GM19372 (cell line): ENCODE results near the gene FGF9.

Experiments
- ATAC-seq: cut with Tn5 transposase; IDR thresholded peaks from one replicate; pipeline ENCODE4 v1.9.1; 2021; ENCODE audit warnings: mild to moderate bottlenecking, low read depth, moderate library complexity; ENCODE audit not compliant: unreplicated experiment

FGF9 gene

DNA sequence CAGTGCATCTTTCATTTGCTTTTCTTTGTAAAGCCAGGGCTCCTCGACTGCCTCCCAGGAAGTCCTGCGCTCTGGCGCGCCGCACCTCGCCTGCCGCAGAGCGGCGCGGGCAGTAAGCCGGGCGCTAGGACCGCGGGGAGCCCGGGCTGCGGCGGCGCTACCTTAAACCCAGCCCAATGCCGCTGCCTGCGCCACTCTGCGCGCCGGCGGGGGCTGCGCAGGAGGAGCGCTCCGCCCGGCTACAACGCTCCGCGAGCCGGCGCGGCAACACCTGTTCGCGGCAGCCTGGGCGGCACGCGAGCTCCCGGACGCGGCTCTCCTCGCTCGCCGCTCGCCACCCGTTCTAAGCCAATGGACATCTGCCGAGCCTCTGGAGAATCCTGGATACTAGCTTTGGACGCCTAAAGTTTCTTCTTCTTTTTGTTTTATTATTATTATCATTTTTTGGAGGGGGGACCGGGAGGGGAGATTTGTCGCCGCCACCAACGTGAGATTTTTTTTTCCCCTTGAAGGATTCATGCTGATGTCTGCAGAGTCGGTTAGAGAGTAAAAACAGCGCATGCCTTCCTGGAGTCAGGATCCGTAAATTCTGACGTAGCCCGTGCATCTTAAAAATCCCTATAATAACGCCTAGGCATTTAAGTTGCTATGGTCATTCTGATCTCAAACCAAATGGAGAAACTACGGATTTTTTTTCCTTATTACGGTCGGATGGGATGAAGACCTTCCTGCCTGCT lies at the start of gene FGF9:
FGF9 (plus strand) TSS at position 191 of the 737 bp plus-strand sequence. CDS start 840 bp downstream, outside the sequence.
- peak; percentile 68 for ATAC-seq

DNA sequence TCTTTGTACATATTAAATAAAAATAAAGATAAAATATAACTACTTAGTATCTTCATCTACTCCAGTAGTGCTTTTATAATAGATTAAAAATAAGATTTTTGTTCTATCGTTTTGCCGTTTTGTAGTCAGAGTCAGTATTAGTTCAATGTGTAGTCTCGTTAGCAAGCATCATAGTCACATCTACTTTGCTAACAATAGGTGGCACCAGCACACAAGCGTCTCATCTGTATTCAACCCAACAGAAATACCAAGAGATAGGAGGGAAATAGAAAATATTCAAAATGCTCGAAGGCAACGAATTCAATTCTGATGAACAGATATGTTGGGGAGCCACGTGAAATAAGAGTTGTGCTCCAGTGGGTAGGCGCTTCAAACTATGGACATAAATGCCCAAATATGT lies 45.5 kb upstream of the FGF9 start:
- no peak for ATAC-seq

DNA sequence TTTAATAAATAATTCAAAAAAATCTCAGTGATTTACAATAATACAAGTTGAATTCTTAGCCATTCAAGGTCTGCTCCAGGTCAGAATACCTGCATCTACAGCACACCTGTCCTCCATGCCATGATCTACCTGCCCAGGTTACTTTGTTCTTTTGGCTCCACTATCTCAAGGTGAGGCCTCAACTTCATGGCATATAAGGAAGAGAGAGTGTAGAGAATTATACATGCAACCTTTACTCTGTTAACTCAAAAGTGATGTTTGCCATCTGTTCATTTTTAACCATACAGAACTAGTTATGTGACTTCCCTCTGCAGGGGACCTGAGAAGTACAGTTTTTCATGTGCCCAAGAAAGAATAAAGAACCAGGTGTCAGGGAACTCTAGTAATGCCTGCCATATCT lies 38.7 kb upstream of the FGF9 start:
- no peak for ATAC-seq

DNA sequence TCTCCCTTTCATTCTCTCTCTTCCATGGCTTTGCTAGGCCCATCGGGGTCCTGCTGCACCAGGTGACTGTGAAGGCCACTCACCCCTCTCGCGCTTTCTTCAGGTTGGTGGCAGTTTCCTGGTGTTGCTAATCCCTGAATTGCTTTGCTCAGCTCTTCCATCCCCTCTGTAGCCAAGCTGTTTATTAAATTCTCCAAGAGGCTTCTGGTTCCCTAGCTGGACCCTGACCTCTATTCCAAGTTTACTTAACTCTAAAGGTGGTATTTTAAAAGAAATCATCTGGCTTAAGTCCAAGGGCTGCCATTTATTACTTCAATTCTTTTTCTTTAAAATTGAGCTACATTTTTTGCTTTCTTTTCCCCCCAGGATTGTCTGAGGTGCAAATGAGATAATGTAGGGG lies 34.2 kb upstream of the FGF9 start:
- no peak for ATAC-seq

GRCh38 chr13:21637296-21637695 lies 33.6 kb upstream of the FGF9 start:
- ATAC-seq = no peak

- ATAC-seq = no peak
Measured at GRCh38 chr13:21638319-21639282, 32.3 kb upstream of the FGF9 start.

- ATAC-seq = no peak
Measured at GRCh38 chr13:21639561-21639960, 31.3 kb upstream of the FGF9 start.

- ATAC-seq = no peak
Measured at GRCh38 chr13:21641629-21642028, 29.2 kb upstream of the FGF9 start.

DNA sequence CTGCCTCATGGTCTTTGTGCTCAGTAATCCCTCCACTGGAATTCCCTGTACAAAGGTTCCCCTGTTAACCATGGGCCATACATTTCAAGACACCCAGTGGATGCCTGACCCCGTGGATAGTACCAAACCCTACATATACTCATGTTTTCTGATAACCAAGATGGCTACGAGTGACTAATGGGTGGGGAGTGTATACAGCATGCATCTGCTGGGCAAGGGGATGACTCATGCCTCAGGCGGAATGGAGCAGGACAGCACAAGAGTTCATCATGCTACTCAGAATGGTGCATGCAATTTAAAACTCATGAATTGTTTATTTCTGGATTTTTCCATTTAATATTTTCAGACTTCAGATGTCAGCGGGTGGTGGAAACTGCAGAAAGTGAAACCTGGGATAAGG lies 13.3 kb upstream of the FGF9 start:
- no peak for ATAC-seq

DNA sequence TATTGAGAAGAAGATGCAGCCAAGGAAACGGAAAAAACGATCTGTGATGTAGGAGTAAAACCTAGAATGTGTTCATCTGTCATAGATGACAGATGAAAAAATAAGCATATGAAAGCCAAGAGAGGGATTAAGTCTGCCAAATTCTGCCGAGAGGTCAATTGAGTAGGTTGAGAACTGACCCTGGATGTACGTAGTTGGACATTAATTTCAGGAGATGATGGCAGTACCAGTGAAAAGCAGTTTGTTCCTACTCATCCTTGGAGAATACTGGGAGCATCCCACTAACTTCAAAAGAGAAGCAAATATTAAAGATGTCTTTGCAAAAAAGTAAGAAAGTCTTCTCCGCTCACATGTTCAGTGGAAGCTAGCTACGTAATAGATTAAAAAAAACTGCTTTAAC lies 11.8 kb upstream of the FGF9 start:
- ATAC-seq = no peak

DNA sequence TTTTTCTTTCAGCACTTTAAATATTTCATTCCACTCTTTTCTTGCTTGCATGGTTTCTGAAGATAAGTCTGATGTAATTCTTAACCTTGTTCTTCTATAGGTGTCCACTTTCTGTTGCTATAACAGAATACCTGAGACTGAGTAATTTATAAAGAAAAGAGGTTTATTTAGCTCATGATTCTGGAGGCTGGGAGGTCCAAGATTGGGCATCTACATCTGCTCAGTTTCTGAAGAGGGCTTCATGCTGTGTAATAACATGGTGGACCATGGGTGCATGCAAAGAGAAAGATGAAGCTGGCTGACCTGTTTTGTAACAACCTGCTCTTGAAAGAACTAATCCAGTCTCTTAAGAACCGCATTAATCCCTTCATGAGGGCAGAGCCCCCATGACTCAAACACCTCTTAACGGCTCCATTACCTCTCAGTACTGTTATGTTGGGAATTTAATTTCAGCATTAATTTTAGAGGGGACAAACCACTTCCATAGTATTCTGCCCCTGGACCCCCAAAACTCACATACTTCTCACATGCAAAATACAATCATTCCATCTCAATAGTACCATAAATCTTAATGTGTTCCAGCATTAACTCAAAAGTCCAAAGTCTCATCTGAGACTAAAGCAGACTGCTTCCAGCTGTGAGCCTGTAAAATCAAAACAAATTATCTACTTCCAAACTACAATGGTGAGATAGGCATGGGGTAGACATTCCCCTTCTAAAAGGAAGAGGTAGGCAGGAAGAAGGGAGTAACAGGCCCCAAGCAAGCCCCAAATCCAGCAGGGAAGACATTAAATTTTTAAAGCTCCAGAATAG lies 9.6 kb upstream of the FGF9 start:
- ATAC-seq = no peak

GRCh38 chr13:21663197-21663596 lies 7.7 kb upstream of the FGF9 start:
- ATAC-seq = no peak

- ATAC-seq = no peak
Measured at GRCh38 chr13:21668732-21669275, 2.1 kb upstream of the FGF9 start.

DNA sequence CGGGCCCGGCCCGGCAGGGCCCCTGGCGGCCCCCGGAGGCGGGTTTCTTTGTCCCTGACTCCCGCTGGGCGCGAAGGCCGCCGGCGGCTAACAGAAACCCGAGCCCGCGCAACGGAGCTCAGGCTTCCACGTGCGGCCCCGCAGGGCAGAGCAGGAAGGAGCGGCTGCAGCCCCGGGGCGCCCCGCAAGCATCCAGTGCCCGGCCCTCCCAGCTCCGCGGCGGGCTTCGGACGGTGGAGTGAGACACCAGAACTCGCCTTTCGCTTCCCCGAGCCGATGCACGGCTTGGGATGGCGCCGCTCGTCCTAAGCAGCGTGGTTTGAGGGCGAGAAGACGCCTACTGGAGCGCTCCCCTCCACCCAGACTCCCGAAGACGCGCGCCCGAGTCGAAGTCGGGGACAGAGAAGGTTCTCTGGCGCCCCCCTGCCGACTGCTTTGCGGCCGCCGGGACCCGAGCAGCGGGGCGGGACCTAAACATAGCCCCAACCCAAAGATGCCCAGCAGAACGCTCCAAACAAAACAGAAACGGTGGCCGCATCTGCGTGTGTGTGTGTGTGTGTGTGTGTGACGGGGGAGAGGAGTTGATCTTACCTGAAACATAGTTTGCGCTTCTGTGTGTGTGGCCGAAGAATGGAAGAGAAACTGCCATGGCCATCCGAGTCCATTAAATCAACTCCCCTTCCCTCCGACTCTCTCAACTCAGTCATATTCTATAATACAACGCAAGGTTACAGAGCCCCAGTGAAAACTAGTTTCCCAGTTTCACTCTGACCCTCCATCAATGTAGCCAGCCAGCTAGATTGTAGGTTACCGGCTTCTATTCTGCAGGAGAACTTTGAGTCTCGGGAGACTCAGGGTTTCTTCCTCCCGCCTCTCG lies 629 bp upstream of the FGF9 start:
- ATAC-seq = peak; percentile 2

- ATAC-seq = no peak
Measured at GRCh38 chr13:21671620-21672286, 880 bp downstream of the FGF9 start.

- no peak for ATAC-seq
Measured at GRCh38 chr13:21672287-21672680, 1.4 kb downstream of the FGF9 start.

DNA sequence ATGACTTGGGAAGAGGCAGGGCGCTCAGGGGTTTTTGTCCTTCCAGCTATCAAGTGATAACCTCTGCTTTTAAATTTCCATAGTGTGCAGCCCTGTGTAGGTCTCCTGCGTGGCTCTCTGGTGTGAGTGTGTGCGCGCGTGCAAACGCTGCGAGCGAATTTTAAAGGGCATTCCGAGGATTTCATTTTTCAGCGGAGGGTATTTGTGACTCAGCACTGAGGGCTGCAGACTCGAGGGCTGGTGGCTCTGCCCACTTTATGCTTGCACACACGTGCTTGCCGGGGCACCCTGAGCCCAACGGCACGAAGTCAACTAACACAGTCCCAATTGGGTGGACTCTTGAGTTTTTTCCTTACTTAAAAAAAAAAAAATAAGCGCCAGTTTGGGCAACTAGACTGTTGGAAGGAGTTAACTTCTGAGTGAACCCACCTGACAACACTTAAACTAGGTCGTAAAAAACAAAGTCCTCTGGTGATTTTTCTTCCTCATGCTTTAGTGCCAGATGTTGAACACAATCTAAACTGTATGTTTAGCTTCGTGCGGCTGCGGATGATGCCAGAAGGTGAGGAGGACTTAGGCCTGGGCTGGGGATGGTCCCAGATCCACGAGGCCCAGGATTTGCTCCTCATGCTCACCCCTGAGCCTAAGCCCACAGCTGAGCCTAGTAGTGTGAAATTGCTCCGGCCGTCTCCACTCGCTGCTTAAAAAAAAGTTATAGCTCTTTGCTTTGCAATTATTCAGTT lies 2.1 kb downstream of the FGF9 start:
- ATAC-seq = no peak

GRCh38 chr13:21673539-21673788 lies 2.6 kb downstream of the FGF9 start:
- peak; percentile 14 for ATAC-seq
